ENCODE measurements around the gene CDADC1.

DNA sequence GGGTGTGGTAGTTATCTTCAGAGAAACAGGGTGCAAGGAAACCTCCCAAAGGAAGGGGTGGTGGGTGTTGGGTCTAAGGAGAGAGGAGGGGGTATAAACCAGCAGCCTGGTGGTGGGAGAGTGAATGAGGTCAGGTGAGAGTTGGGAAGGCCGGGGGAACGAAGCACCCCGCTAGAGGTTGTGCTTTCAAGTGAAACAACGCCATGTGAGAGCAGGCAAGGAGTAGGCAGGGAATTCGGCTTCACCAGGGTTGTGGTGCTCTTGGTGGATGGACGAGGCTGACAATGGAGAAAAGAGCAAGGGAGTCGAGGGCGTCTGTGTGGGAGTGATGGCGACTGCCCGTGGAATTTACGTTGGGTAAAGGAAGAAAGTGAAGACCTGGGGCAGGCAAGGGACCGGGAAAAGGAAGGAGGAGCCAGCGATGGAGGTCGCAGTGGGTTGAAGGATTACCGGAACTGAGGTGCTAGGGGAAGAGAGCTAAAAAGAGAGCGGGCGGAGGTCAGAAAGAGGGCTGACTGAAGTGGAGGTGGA lies 29.7 kb upstream of the CDADC1 start:
- TF ChIP-seq, protein P1, sequence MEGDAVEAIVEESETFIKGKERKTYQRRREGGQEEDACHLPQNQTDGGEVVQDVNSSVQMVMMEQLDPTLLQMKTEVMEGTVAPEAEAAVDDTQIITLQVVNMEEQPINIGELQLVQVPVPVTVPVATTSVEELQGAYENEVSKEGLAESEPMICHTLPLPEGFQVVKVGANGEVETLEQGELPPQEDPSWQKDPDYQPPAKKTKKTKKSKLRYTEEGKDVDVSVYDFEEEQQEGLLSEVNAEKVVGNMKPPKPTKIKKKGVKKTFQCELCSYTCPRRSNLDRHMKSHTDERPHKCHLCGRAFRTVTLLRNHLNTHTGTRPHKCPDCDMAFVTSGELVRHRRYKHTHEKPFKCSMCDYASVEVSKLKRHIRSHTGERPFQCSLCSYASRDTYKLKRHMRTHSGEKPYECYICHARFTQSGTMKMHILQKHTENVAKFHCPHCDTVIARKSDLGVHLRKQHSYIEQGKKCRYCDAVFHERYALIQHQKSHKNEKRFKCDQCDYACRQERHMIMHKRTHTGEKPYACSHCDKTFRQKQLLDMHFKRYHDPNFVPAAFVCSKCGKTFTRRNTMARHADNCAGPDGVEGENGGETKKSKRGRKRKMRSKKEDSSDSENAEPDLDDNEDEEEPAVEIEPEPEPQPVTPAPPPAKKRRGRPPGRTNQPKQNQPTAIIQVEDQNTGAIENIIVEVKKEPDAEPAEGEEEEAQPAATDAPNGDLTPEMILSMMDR (IDR thresholded peaks at IDR 0.05): no peak
- TF ChIP-seq POLR2A (IDR thresholded peaks at IDR 0.05): no peak

Measured in right lobe of liver (tissue), 4 donors.